Naive thymus-derived CD4-positive, alpha-beta T cell (primary cell): ENCODE data around the gene PFAS. TPM values are rescaled to one million over a fixed set of nuclear protein-coding genes. Genes with fewer than 3 reads are reported as not detected.

Experiments used
- ATAC-seq: fragments of 150-1000 bp; cut with Tn5 transposase; 2 replicates; pipeline ENCODE4 v1.10.0; 2021; ENCODE audit warnings: mild to moderate bottlenecking, moderate library complexity
- CTCF ChIA-PET: fragments of 350-600 bp; sonication (Branson Sonifier 250); formaldehyde crosslinking; loops from one replicate; lab custom pipeline; 2021; ENCODE audit warnings: antibody characterized with exemption; lab: Charles Lee
- POLR2A ChIA-PET: fragments of 350-600 bp; sonication (Branson Sonifier 250); formaldehyde crosslinking; loops from one replicate; lab custom pipeline; 2021; ENCODE audit warnings: antibody characterized with exemption, inconsistent platforms; lab: Charles Lee
- DNase-seq, 9 donors: peaks; one replicate each; pipeline versions ENCODE4 v3.0.0 to v3.0.0-alpha.2; 2020 to 2022; ENCODE audit warnings: mixed read lengths in 1 of 9
- H3K27ac ChIP-seq: one replicate; pipeline ENCODE4 v1.7.0; 2013; ENCODE audit warnings: mild to moderate bottlenecking, low read depth, low read length, moderate library complexity
- H3K27me3 ChIP-seq, 2 donors: one replicate each; pipeline ENCODE4 v1.7.0; 2013; ENCODE audit warnings: low read length in 2 of 2, mild to moderate bottlenecking in 2 of 2, moderate library complexity in 2 of 2; ENCODE audit not compliant: control insufficient read depth in 2 of 2, insufficient read depth in 2 of 2
- H3K36me3 ChIP-seq, 3 experiments: 1 replicate in 2 of 3; 2 replicates in 1 of 3; pipeline ENCODE4 v1.7.0; 2013; ENCODE audit warnings: low read length in 3 of 3, mild to moderate bottlenecking in 3 of 3, moderate library complexity in 1 of 3; ENCODE audit not compliant: insufficient read depth in 3 of 3, control insufficient read depth in 2 of 3
- H3K4me1 ChIP-seq, 2 donors: one replicate each; pipeline ENCODE4 v1.7.0; 2013; ENCODE audit warnings: low read length in 2 of 2, mild to moderate bottlenecking in 2 of 2, moderate library complexity in 1 of 2; ENCODE audit not compliant: control insufficient read depth in 2 of 2, insufficient read depth in 2 of 2
- H3K4me3 ChIP-seq: 2 replicates; pipeline ENCODE4 v1.7.0; 2013; ENCODE audit warnings: mild to moderate bottlenecking, low read length
- H3K9me3 ChIP-seq, 3 experiments: 1 replicate in 2 of 3; 2 replicates in 1 of 3; pipeline ENCODE4 v1.7.0; 2013; ENCODE audit warnings: low read length in 3 of 3; ENCODE audit not compliant: control insufficient read depth in 2 of 3
- H3K27ac Mint-ChIP-seq, 9 donors: one replicate each; pipeline ENCODE4 v1.8.0; 2020 to 2022; ENCODE audit warnings: mixed read lengths in 9 of 9, mild to moderate bottlenecking in 8 of 9, moderate library complexity in 5 of 9, inconsistent platforms in 2 of 9
- H3K27me3 Mint-ChIP-seq, 5 donors: one replicate each; pipeline ENCODE4 v1.8.0; 2021 to 2022; ENCODE audit warnings: mixed read lengths in 5 of 5, mild to moderate bottlenecking in 1 of 5
- H3K36me3 Mint-ChIP-seq, 5 donors: one replicate each; pipeline ENCODE4 v1.8.0; 2020 to 2022; ENCODE audit warnings: mixed read lengths in 5 of 5, mild to moderate bottlenecking in 3 of 5, inconsistent platforms in 1 of 5
- H3K4me1 Mint-ChIP-seq, 7 donors: one replicate each; pipeline ENCODE4 v1.8.0; 2020 to 2022; ENCODE audit warnings: mixed read lengths in 7 of 7, mild to moderate bottlenecking in 3 of 7, inconsistent platforms in 1 of 7
- H3K4me3 Mint-ChIP-seq, 10 donors: one replicate each; pipeline ENCODE4 v1.8.0; 2020 to 2022; ENCODE audit warnings: mild to moderate bottlenecking in 10 of 10, mixed read lengths in 10 of 10, moderate library complexity in 6 of 10, inconsistent platforms in 2 of 10
- H3K9me3 Mint-ChIP-seq, 11 donors: one replicate each; pipeline ENCODE4 v1.8.0; 2020 to 2022; ENCODE audit warnings: mixed read lengths in 11 of 11, mild to moderate bottlenecking in 4 of 11, inconsistent platforms in 1 of 11, moderate library complexity in 1 of 11
- intact Hi-C, 2 donors: fragments of 100-400 bp; cut with micrococcal nuclease; formaldehyde crosslinking; loops; one replicate each; pipeline ENCODE4 v1.15.1; 2023
- polyA plus RNA-seq, 2 donors: library from polyadenylated mRNA; unstranded; fragments of 300-500 nt; fragmentation: Illumina TruSeq; gene quantifications; one replicate each; pipeline ENCODE4 v1.2.3, GENCODE V29; 2021
- total RNA-seq, 6 experiments: library from RNA in 5 of 6; stranded (reverse) in 5 of 6; gene quantifications; 1 replicate in 5 of 6; 2 replicates in 1 of 6; pipeline ENCODE4 v1.2.3 and lab custom pipeline; 2021 to 2026

PFAS gene
- total and polyA plus RNA-seq, 7 experiments from 2014 or later = 15.2 to 68.9 (median 31.7) TPM

DNA sequence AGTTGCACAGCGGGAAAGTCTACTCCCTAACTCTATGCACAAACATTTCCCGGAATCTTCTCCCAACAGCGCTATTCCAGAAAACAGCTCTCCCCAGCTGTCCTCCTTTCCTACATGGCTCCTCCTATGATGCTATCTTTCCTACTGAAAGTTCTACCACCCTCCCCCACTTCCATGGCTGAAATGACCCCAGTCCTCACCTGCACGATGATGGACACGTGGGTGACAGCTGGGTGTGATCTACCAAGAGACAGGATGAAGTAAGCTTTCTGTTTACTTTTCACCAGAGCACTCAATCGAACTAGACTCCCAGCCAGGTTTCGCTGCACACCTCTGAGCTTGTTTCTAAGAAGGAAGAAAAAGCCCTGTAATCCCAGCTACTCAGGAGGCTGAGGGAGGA is 11.9 kb upstream of the PFAS start:
- ChIA-PET POLR2A (interaction anchor here (0.7 to 9.3 kb wide), 7 partner anchors 10 to 58 kb away, joined by 3 to 93 read pairs (median 4); partner anchors contain the start of genes CTC1, RANGRF and SLC25A35), CTCF (interaction anchor here (0.6 kb wide), 1 partner anchor 1191 kb away, joined by 3 read pairs; no protein-coding TSS in a partner anchor)
- Histone ChIP-seq H3K4me1 (peaks cover 0 to 9% of the 10 kb centered on the region in 2 donors), H3K27me3 (no peaks in the 10 kb centered on the region), H3K27ac (no peak overlapping the region), H3K9me3 (no peaks in the 10 kb centered on the region), H3K4me3 (no peak overlapping the region), H3K36me3 (peaks cover 52 to 98% (median 57%) of the 10 kb centered on the region in 3 experiments)
- Mint-ChIP-seq H3K27me3 (no peaks in the 10 kb centered on the region), H3K4me3 (peak overlapping the region in 1 of 10 donors; percentile 23), H3K4me1 (peaks cover 3 to 59% (median 35%) of the 10 kb centered on the region in 7 donors), H3K27ac (peak overlapping the region in 3 of 9 donors; percentile 38 to 71 (median 43)), H3K9me3 (no peaks in the 10 kb centered on the region), H3K36me3 (peaks cover 12 to 59% (median 34%) of the 10 kb centered on the region in 5 donors)
- intact Hi-C loops = no loop called here
- DNase-seq (no peak), ATAC-seq (no peak)

GRCh38 chr17:8237886-8238285 is 11.2 kb upstream of the PFAS start:
- peak overlapping the region in 4 of 9 donors; percentile 43 to 88 (median 66) for H3K27ac Mint-ChIP-seq
- no peaks in the 10 kb centered on the region for H3K9me3 Mint-ChIP-seq

DNA sequence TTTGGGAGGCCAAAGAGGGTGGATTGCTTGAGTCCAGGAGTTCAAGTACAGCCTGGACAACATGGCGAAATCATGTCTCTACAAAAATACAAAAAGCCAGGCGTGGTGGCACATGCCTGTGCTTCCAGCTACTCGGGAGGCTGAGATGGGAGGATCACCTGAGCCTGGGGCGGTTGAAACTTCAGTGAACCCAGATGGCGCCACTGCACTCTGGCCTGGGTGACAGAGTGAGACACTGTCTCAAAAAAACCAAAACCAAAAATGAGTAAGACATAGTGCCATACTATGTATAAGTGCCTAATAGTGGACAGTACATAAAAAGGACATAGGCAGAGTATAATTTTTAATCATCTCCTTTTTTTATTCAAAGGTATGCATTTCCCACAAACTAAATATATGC is 5.3 kb upstream of the PFAS start:
- H3K36me3 Mint-ChIP-seq = peaks cover 4 to 30% (median 23%) of the 10 kb centered on the region in 5 donors
- peaks cover 0 to 13% (median 0%) of the 10 kb centered on the region in 11 donors for H3K9me3 Mint-ChIP-seq
- peaks cover 24 to 40% of the 10 kb centered on the region in 2 donors for H3K4me1 ChIP-seq
- H3K36me3 ChIP-seq = peaks cover 5 to 50% (median 8%) of the 10 kb centered on the region in 3 experiments
- peak in 2 of 9 donors; percentile 21 to 28 for DNase-seq
- ChIA-PET CTCF (interaction anchor here (0.7 to 6.9 kb wide), 10 partner anchors 20 to 254 kb away, joined by 3 to 70 read pairs (median 6); no protein-coding TSS in a partner anchor), POLR2A (interaction anchor here (0.5 to 8.7 kb wide), 13 partner anchors 11 to 124 kb away, joined by 3 to 436 read pairs (median 4); partner anchors contain the start of genes BORCS6, RANGRF, SLC25A35 and TMEM107)
- peak overlapping the region; percentile 42 to 100 (median 70) for H3K4me3 Mint-ChIP-seq
- intact Hi-C loops = no loop called here
- peaks cover 27 to 74% (median 49%) of the 10 kb centered on the region in 7 donors for H3K4me1 Mint-ChIP-seq
- H3K27me3 ChIP-seq = no peaks in the 10 kb centered on the region
- peak overlapping the region; percentile 63 to 100 (median 90) for H3K27ac Mint-ChIP-seq
- H3K4me3 ChIP-seq = peak overlapping the region; percentile 8
- H3K9me3 ChIP-seq = no peaks in the 10 kb centered on the region
- H3K27me3 Mint-ChIP-seq = no peaks in the 10 kb centered on the region
- no peak for ATAC-seq
- H3K27ac ChIP-seq = peak overlapping the region; percentile 27

More at GRCh38 chr17:8237886-8238285, 11.2 kb upstream of the PFAS start:
- POLR2A ChIA-PET = interaction anchor here (0.8 to 9.3 kb wide), 7 partner anchors 8 to 198 kb away, joined by 3 to 93 read pairs (median 4); partner anchors contain the start of genes CTC1, NDEL1, RANGRF and SLC25A35
- H3K27me3 Mint-ChIP-seq = no peaks in the 10 kb centered on the region
- peaks cover 8 to 65% (median 40%) of the 10 kb centered on the region in 7 donors for H3K4me1 Mint-ChIP-seq
- H3K36me3 Mint-ChIP-seq = peaks cover 12 to 56% (median 36%) of the 10 kb centered on the region in 5 donors
- peaks cover 45 to 96% (median 51%) of the 10 kb centered on the region in 3 experiments for H3K36me3 ChIP-seq
- intact Hi-C loops = no loop called here
- CTCF ChIA-PET = no interaction called here
- no peak overlapping the region for H3K27ac ChIP-seq
- no peak overlapping the region for H3K4me3 ChIP-seq
- H3K4me3 Mint-ChIP-seq = peak overlapping the region in 2 of 10 donors; percentile 14 to 18
- DNase-seq = no peak
- peaks cover 4 to 12% of the 10 kb centered on the region in 2 donors for H3K4me1 ChIP-seq
- H3K9me3 ChIP-seq = no peaks in the 10 kb centered on the region
- ATAC-seq = no peak
- H3K27me3 ChIP-seq = no peaks in the 10 kb centered on the region

DNA sequence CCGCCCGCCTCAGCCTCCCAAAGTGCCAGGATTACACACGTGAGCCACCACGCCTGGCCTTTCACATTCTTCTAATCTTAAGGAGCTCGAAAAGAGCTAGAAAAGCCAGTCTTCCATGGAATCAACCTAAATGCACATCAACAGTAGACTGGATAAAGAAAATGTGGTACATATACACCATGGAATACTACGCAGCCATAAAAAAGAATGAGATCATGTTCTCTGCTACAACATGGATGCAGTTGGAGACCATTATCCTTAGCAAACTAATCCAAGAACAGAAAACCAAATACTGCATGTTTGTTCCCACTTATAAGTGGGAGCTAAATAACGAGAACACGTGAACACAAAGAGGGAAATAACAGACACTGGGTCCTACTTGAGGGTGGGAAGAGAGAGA is 4.3 kb upstream of the PFAS start:
- POLR2A ChIA-PET = interaction anchor here (0.6 to 8.7 kb wide), 12 partner anchors 12 to 529 kb away, joined by 3 to 436 read pairs (median 24); partner anchors contain the start of genes BORCS6, RANGRF, SLC25A35 and TMEM107
- intact Hi-C loops = loop anchor here (5.0 kb wide), 5 partner anchors 32 to 557 kb away; partner anchors contain the start of genes TP53 (in 2 of the 2), WRAP53 (in 2 of the 2), AURKB (in 1 of the 2) and NDEL1 (in 1 of the 2)
- peak overlapping the region; percentile 100 for H3K27ac ChIP-seq

GRCh38 chr17:8249621-8250500 is 772 bp downstream of the PFAS start:
- intact Hi-C loops = loop anchor here (1.0 to 5.0 kb wide), 9 partner anchors 38 to 563 kb away; partner anchors contain the start of genes RANGRF (in 2 of the 2), SLC25A35 (in 2 of the 2), TP53 (in 2 of the 2) and WRAP53 (in 2 of the 2)
- Histone ChIP-seq H3K4me3 (peak overlapping the region; percentile 94), H3K36me3 (peaks cover 0 to 17% (median 6%) of the 10 kb centered on the region in 3 experiments), H3K27ac (peak overlapping the region; percentile 100), H3K4me1 (peaks cover 26% of the 10 kb centered on the region in 2 donors), H3K27me3 (no peaks in the 10 kb centered on the region), H3K9me3 (no peaks in the 10 kb centered on the region)
- H3K36me3 Mint-ChIP-seq = peaks cover 4 to 15% (median 10%) of the 10 kb centered on the region in 5 donors
- H3K4me1 Mint-ChIP-seq = peaks cover 29 to 47% (median 41%) of the 10 kb centered on the region in 7 donors
- H3K27me3 Mint-ChIP-seq = no peaks in the 10 kb centered on the region
- peak overlapping the region; percentile 92 to 100 (median 99) for H3K4me3 Mint-ChIP-seq
- H3K27ac Mint-ChIP-seq = peak overlapping the region; percentile 97 to 100 (median 100)
- POLR2A ChIA-PET = interaction anchor here (0.6 to 8.7 kb wide), 20 partner anchors 8 to 1327 kb away, joined by 3 to 436 read pairs (median 10); partner anchors contain the start of genes AURKB, BORCS6, CFAP52 and RANGRF
- ATAC-seq (no peak), DNase-seq (no peak)
- CTCF ChIA-PET = interaction anchor here (0.5 to 6.9 kb wide), 4 partner anchors 26 to 390 kb away, joined by 3 to 70 read pairs (median 5); partner anchors contain the start of gene SLC25A35
- H3K9me3 Mint-ChIP-seq = peaks cover 0 to 16% (median 0%) of the 10 kb centered on the region in 11 donors

More for the DNA sequence above, 4.3 kb upstream of the PFAS start:
- Mint-ChIP-seq H3K27me3 (no peaks in the 10 kb centered on the region), H3K4me1 (peaks cover 30 to 74% (median 56%) of the 10 kb centered on the region in 7 donors), H3K4me3 (peak overlapping the region in 8 of 10 donors; percentile 16 to 100 (median 76)), H3K9me3 (peaks cover 0 to 16% (median 0%) of the 10 kb centered on the region in 11 donors), H3K27ac (peak overlapping the region in 7 of 9 donors; percentile 82 to 100 (median 92)), H3K36me3 (peaks cover 4 to 26% (median 21%) of the 10 kb centered on the region in 5 donors)
- DNase-seq (no peak), ATAC-seq (no peak)
- H3K36me3 ChIP-seq = peaks cover 0 to 40% (median 8%) of the 10 kb centered on the region in 3 experiments
- H3K9me3 ChIP-seq = no peaks in the 10 kb centered on the region
- no peak overlapping the region for H3K4me3 ChIP-seq
- H3K27me3 ChIP-seq = no peaks in the 10 kb centered on the region
- H3K4me1 ChIP-seq = peaks cover 28 to 45% of the 10 kb centered on the region in 2 donors
- CTCF ChIA-PET = interaction anchor here (0.7 to 6.9 kb wide), 8 partner anchors 21 to 386 kb away, joined by 3 to 70 read pairs (median 6); partner anchors contain the start of genes HES7 and MYH10
